K562 (cell line): ENCODE measurements around the gene TET2. TPM values are rescaled to one million over a fixed set of nuclear protein-coding genes. Genes with fewer than 3 reads are reported as not detected.

Experiments
- ATAC-seq: fragments of 200-7000 bp; cut with Tn5 transposase; 3 replicates; pipeline ENCODE4 v1.9.1; 2020; ENCODE audit warnings: moderate library complexity
- BruUV-seq: library from RNA; stranded (reverse); fragments of 400-500 nt; replicated peaks from 2 replicates; lab custom pipeline; 2021; lab: Mats Ljungman, UMichigan
- CTCF ChIA-PET: fragments of 300-600 bp; formaldehyde crosslinking; extraction: SDS; loops from one replicate; lab custom pipeline; 2021; ENCODE audit warnings: low intra/inter-chr PET ratio; lab: Yijun Ruan, JAX
- POLR2A ChIA-PET: fragments of 300-600, 350-650 bp; sonication (Branson Sonifier 250); formaldehyde crosslinking; extraction: SDS; loops from one replicate; lab custom pipeline; 2021; ENCODE audit warnings: antibody characterized with exemption, inconsistent platforms; lab: Yijun Ruan, JAX
- DNase-seq, 4 experiments: peaks; one replicate each; pipeline versions ENCODE4 v3.0.0 to v3.0.0-alpha.2; 2011 to 2018; ENCODE audit warnings: low spot score in 3 of 4, mixed read lengths in 3 of 4; ENCODE audit errors: extremely low read depth in 1 of 4
- FAIRE-seq: peaks from 2 replicates; lab custom pipeline; 2011; peaks lifted over from hg19 to GRCh38; lab: Jason Lieb, UNC
- H2AFZ ChIP-seq: 2 replicates; pipeline ENCODE4 v1.6.0; 2011; ENCODE audit warnings: low read depth, low read length, control low read depth, inconsistent platforms
- H3K27ac ChIP-seq: fragments of 200-600 bp; 3 replicates; pipeline ENCODE4 v1.8.0; 2011; ENCODE audit warnings: low read depth, mild to moderate bottlenecking, control low read depth, inconsistent platforms, low read length, moderate library complexity, mixed read lengths; ENCODE audit errors: extremely low read depth
- H3K27me3 ChIP-seq, 2 experiments: fragments of 300-600 bp in 1 of 2; 2 replicates in 1 of 2; 3 replicates in 1 of 2; pipeline versions ENCODE4 v1.6.0 to v1.8.0; 2011; ENCODE audit warnings: inconsistent platforms in 2 of 2, low read length in 2 of 2, mild to moderate bottlenecking in 1 of 2, mixed read lengths in 1 of 2, moderate library complexity in 1 of 2; ENCODE audit not compliant: control insufficient read depth in 2 of 2, insufficient read depth in 2 of 2
- H3K36me3 ChIP-seq: fragments of 300-600 bp; 3 replicates; pipeline ENCODE4 v1.8.0; 2011; ENCODE audit warnings: mild to moderate bottlenecking, low read length, inconsistent platforms; ENCODE audit not compliant: control insufficient read depth, insufficient read depth
- H3K4me1 ChIP-seq, 2 experiments: fragments of 200-600 bp in 1 of 2; replicated peaks in 1 of 2; 2 replicates in 1 of 2; 3 replicates in 1 of 2; pipeline versions ENCODE4 v1.5.1 to v1.8.0; 2011; ENCODE audit warnings: inconsistent platforms in 2 of 2, low read length in 2 of 2, mild to moderate bottlenecking in 1 of 2, mixed read lengths in 1 of 2, moderate library complexity in 1 of 2; ENCODE audit not compliant: control insufficient read depth in 2 of 2, insufficient read depth in 2 of 2
- H3K4me2 ChIP-seq: 2 replicates; pipeline ENCODE4 v1.6.1; 2011; ENCODE audit warnings: low read length, control low read depth, inconsistent platforms, mixed read lengths; ENCODE audit not compliant: insufficient read depth
- H3K4me3 ChIP-seq: fragments of 200-600 bp; sonication (generic), shearing (Covaris generic); 2 replicates; pipeline ENCODE4 v1.5.1; 2016; ENCODE audit warnings: control low read depth, inconsistent platforms
- H3K79me2 ChIP-seq: fragments of 200-600 bp; 3 replicates; pipeline ENCODE4 v1.8.0; 2011; ENCODE audit warnings: low read length, inconsistent platforms; ENCODE audit not compliant: control insufficient read depth, insufficient read depth
- H3K9ac ChIP-seq, 2 experiments: 2 replicates each; pipeline versions ENCODE4 v1.6.0 to v1.6.1; 2011; ENCODE audit warnings: low read depth in 2 of 2, low read length in 2 of 2, control low read depth in 1 of 2, inconsistent platforms in 1 of 2, mild to moderate bottlenecking in 1 of 2, mixed read lengths in 1 of 2; ENCODE audit not compliant: insufficient read depth in 1 of 2
- H3K9me1 ChIP-seq: one replicate; pipeline ENCODE4 v1.6.0; 2011; ENCODE audit warnings: inconsistent platforms, mild to moderate bottlenecking, low read length, moderate library complexity; ENCODE audit not compliant: control insufficient read depth, insufficient read depth
- H3K9me3 ChIP-seq: replicated peaks from 2 replicates; pipeline ENCODE4 v1.5.1; 2011; ENCODE audit warnings: low read depth, low read length, inconsistent platforms; ENCODE audit not compliant: control insufficient read depth, insufficient read depth
- H4K20me1 ChIP-seq: replicated peaks from 2 replicates; pipeline ENCODE4 v1.6.1; 2011; ENCODE audit warnings: low read length, inconsistent platforms, mixed read lengths; ENCODE audit not compliant: control insufficient read depth, insufficient read depth
- CC2D1A ChIP-seq: fragments of 450-650 bp; IDR thresholded peaks from 2 replicates; pipeline ENCODE4 v1.6.1; 2017; ENCODE audit warnings: mild to moderate bottlenecking
- FOXK2 ChIP-seq, 2 experiments: fragments of 450-650 bp; IDR thresholded peaks in 1 of 2; conservative IDR thresholded peaks in 1 of 2; 2 replicates each; pipeline ENCODE4 v1.6.1; 2016; ENCODE audit warnings: low read depth in 2 of 2, mild to moderate bottlenecking in 1 of 2
- LCOR ChIP-seq: sonication (generic); formaldehyde crosslinking; IDR thresholded peaks from 2 replicates; pipeline ENCODE4 v1.8.0; 2022; ENCODE audit warnings: mild to moderate bottlenecking, missing genetic modification reagents
- PHB ChIP-seq: fragments of 250-450 bp; sonication (Bioruptor Pico); IDR thresholded peaks from 2 replicates; pipeline ENCODE4 v1.5.0; 2021
- PTTG1 ChIP-seq: fragments of 450-650 bp; IDR thresholded peaks from 2 replicates; pipeline ENCODE4 v1.6.1; 2016; ENCODE audit warnings: low read depth, mild to moderate bottlenecking, missing genetic modification characterization, missing compliant biosample characterization
- RFX1 ChIP-seq: fragments of 450-650 bp; IDR thresholded peaks from 2 replicates; pipeline ENCODE4 v1.6.1; 2016; ENCODE audit warnings: mild to moderate bottlenecking, moderate library complexity
- SP2 ChIP-seq: IDR thresholded peaks from 2 replicates; pipeline ENCODE4 v1.6.1; 2011; ENCODE audit warnings: mild to moderate bottlenecking, low read depth, low read length, moderate library complexity; ENCODE audit not compliant: poor library complexity, severe bottlenecking; ENCODE audit errors: extremely low read depth
- TAF9B ChIP-seq: fragments of 450-650 bp; IDR thresholded peaks from 2 replicates; pipeline ENCODE4 v1.6.1; 2018; ENCODE audit warnings: mild to moderate bottlenecking; ENCODE audit not compliant: partially characterized antibody
- TCF7L2 ChIP-seq: fragments of 150-350 bp; IDR thresholded peaks from 2 replicates; pipeline ENCODE4 v1.6.1; 2016; ENCODE audit warnings: low read depth, mild to moderate bottlenecking, low read length, moderate library complexity
- YY1 ChIP-seq, 3 experiments: IDR thresholded peaks; 2 replicates each; pipeline ENCODE4 v1.6.1; 2011; ENCODE audit warnings: low read length in 2 of 3, mild to moderate bottlenecking in 2 of 3, moderate library complexity in 2 of 3, borderline replicate concordance in 1 of 3, control low read depth in 1 of 3, low read depth in 1 of 3; ENCODE audit not compliant: insufficient read depth in 3 of 3, insufficient replicate concordance in 2 of 3, control insufficient read depth in 1 of 3, insufficient read length in 1 of 3; ENCODE audit errors: extremely low read depth in 1 of 3
- ZNF324 ChIP-seq: fragments of 250-450 bp; sonication (Bioruptor Pico); IDR thresholded peaks from 2 replicates; pipeline ENCODE4 v1.4.0; 2020; ENCODE audit warnings: mild to moderate bottlenecking
- WGBS: fragments of 100-300 bp; shearing (Covaris generic); methylation state at CpG from one replicate; pipeline ENCODE4 v1.1.6; 2016; ENCODE audit warnings: low coverage, mixed read lengths; ENCODE audit not compliant: insufficient coverage; ENCODE audit errors: missing lambda C conversion rate; 5-methylcytosine and 5-hydroxymethylcytosine counted together
- in situ Hi-C: fragments of 300-500 bp; cut with MboI; formaldehyde crosslinking; loops from 4 replicates; pipeline ENCODE4 v1.15.0; 2018; ENCODE audit warnings: inconsistent platforms, mixed read lengths
- intact Hi-C: fragments of 100-400 bp; cut with micrococcal nuclease; formaldehyde crosslinking; loops from 2 replicates; pipeline ENCODE4 v1.14.2; 2022
- polyA plus RNA-seq, 8 experiments: library from polyadenylated mRNA; depleted of rRNA in 4 of 8; stranded (reverse) in 5 of 8; unstranded in 3 of 8; fragments of >200 nt; fragmentation: Nextera tagmentation in 2 of 8; fragmentation: Illumina TruSeq in 1 of 8; extraction: Ambion mirVana in 2 of 8; extraction: Trizol in 1 of 8; gene quantifications; 2 replicates each; pipeline versions ENCODE4 v1.2.1 to v1.2.3, GENCODE V29; 2011 to 2014; ENCODE audit warnings: inconsistent platforms in 1 of 8, missing spikeins in 1 of 8
- total RNA-seq, 7 experiments: library from RNA; depleted of rRNA in 6 of 7; stranded (reverse); fragments of >200 nt in 6 of 7; fragmentation: Illumina TruSeq in 2 of 7; extraction: Trizol in 2 of 7; gene quantifications; 2 replicates each; pipeline versions ENCODE4 v1.2.1 to v1.2.3, GENCODE V29; 2011 to 2021; ENCODE audit warnings: low replicate concordance in 1 of 7
- TF ChIP-seq, protein P1 (sequence below), 3 experiments: fragments of 200-800 bp in 1 of 3; sonication (Bioruptor generic) in 1 of 3; sonication (generic) in 1 of 3; formaldehyde crosslinking in 1 of 3; IDR thresholded peaks; 2 replicates each; pipeline versions ENCODE4 v1.6.1 to v1.8.0; 2016 to 2022; ENCODE audit warnings: mild to moderate bottlenecking in 2 of 3, missing compliant biosample characterization in 2 of 3, missing genetic modification characterization in 2 of 3, missing genetic modification reagents in 1 of 3

TET2 gene
- total and polyA plus RNA-seq, 9 of the 15 experiments (the other 6 are each of a cell fraction or from before 2014, with no cell fraction given), result 0.80 to 11.1 (median 4.9) TPM

DNA sequence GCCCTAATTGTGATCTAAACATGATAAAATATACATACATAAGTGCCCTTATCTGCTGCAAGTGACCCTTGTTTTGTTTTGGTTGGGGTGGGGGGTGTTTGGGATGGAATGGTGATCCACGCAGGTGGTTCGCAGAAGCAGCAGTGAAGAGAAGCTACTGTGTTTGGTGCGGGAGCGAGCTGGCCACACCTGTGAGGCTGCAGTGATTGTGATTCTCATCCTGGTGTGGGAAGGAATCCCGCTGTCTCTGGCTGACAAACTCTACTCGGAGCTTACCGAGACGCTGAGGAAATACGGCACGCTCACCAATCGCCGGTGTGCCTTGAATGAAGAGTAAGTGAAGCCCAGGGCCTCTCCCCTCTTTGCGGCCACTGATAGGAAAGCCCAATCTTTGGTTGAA, 96.8 kb downstream of the TET2 start (continued):
- no peak for TF ChIP-seq TAF9B
- no peak for TF ChIP-seq YY1 (IDR thresholded peaks at IDR 0.05; ENCODE audit: borderline replicate concordance in 1 of 3, control insufficient read depth in 1 of 3, extremely low read depth in 1 of 3, insufficient read depth in 3 of 3, insufficient read length in 1 of 3, insufficient replicate concordance in 2 of 3, low read depth in 1 of 3, low read length in 2 of 3)
- TF ChIP-seq RFX1, result no peak
- TF ChIP-seq, protein P1, sequence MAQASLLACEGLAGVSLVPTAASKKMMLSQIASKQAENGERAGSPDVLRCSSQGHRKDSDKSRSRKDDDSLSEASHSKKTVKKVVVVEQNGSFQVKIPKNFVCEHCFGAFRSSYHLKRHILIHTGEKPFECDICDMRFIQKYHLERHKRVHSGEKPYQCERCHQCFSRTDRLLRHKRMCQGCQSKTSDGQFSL (CRISPR knock-in tag; IDR thresholded peaks at IDR 0.05), result no peak
- TF ChIP-seq, protein P1 (tag; IDR thresholded peaks at IDR 0.05), result no peak
- TF ChIP-seq PTTG1 (tag), result no peak
- no peak for TF ChIP-seq TCF7L2

DNA sequence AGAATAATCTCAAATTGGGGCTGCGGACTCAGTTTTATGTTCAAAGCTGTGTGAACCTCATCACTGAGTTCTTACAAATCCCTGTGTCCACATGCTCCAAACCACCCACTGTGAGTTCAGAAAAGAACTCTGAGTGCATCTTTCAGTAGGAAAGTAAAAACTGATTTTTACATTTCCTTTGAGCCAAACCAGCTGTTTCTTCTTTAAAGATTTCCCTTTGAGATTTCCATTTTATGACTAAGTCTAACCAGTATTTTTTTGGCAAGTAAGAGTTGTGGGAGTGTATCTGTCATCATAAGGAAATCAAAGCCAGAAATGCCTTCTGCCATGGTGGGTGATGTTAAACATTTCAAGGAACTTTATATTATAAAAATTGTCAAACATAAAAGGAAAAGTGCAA, 100.0 kb downstream of the TET2 start:
- Histone ChIP-seq H3K27ac (no peak overlapping the region), H3K9me3 (no peaks in the 10 kb centered on the region), H4K20me1 (no peaks in the 10 kb centered on the region), H3K79me2 (no peaks in the 10 kb centered on the region), H3K4me2 (no peak overlapping the region), H3K9ac (no peak overlapping the region), H3K36me3 (no peaks in the 10 kb centered on the region), H3K4me1 (no peaks in the 10 kb centered on the region), H3K4me3 (no peak overlapping the region), H3K27me3 (no peaks in the 10 kb centered on the region), H2AFZ (no peak overlapping the region), H3K9me1 (no peaks in the 10 kb centered on the region)
- ChIA-PET POLR2A (no interaction called here), CTCF (no interaction called here)
- no TSS peak for BruUV-seq
- in situ Hi-C loops, result no loop called here
- no peak for FAIRE-seq
- TF ChIP-seq ZNF324 (CRISPR knock-in tag) (no peak), LCOR (CRISPR knock-in tag) (no peak), CC2D1A (no peak), PHB (CRISPR knock-in tag) (no peak), SP2 (no peak), FOXK2 (conservative IDR thresholded peaks at IDR 0.05 in 1 of 2, IDR thresholded peaks at IDR 0.05 in 1 of 2; ENCODE audit: low read depth in 2 of 2) (no peak)
- no peak for DNase-seq
- no peak for ATAC-seq
- intact Hi-C loops, result no loop called here
- WGBS, result 85% methylated on average over 1 of the region's 1 CpG
